ENCODE measurements around the gene CLK1. TPM values are rescaled to one million over a fixed set of nuclear protein-coding genes. Genes with fewer than 3 reads are reported as not detected.
"Not testable (repeated sequence)": the region's sequence is repeated elsewhere in the genome, so short reads cannot be mapped to it uniquely, and the experiment has no call there.

Gene CLK1
- total and polyA plus RNA-seq, 9 of the 15 experiments (the other 6 are each of a cell fraction or from before 2014, with no cell fraction given): 29.3 to 99.2 (median 47.0) TPM

DNA sequence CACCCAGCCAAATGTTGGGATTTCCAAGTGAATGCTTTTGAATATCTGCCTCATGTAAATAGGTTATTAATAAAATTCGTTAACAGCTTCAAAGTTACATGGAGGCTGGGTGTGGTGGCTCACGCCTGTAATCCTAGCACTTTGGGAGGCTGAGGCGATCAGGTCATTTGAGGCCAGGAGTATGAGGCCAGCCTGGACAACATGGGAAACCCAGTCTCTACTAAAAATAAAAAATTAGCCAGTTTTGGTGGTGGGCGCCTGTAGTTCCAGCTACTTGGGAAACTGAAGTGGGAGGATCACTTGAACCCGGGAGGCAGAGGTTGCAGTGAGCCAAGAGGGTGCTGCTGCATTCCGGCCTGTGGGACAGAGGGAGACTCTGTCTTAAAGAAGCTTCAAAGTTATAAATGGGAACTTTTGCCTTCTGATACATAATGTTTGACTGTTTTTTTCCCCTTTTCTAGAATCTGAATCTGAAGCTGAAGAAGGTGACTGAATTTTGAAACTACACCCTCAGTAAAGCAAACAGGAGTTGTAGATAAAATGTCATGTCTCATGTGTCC lies 42.7 kb downstream of the CLK1 start (continued):
- TF ChIP-seq SMARCC2 (IDR thresholded peaks at IDR 0.05; ENCODE audit: low read depth) (no peak), ZNF224 (CRISPR knock-in tag; IDR thresholded peaks at IDR 0.05) (no peak), ZNF384 (IDR thresholded peaks at IDR 0.05; ENCODE audit: low read depth, low read length) (no peak), DACH1 (IDR thresholded peaks at IDR 0.05; ENCODE audit: partially characterized antibody) (no peak), ATF7 (IDR thresholded peaks at IDR 0.05) (no peak), NCOA6 (IDR thresholded peaks at IDR 0.05) (no peak)

GRCh38 chr2:200820573-200821234 lies 43.8 kb downstream of the CLK1 start:
- CTCF ChIA-PET (ENCODE audit: low intra/inter-chr PET ratio): no interaction called here
- FAIRE-seq: peak; percentile 48
- Histone ChIP-seq H4K20me1 (replicated peaks; ENCODE audit: control insufficient read depth, insufficient read depth, low read length) (no peaks in the 10 kb centered on the region), H3K4me2 (ENCODE audit: insufficient read depth, low read length) (no peak overlapping the region), H3K9ac (ENCODE audit: insufficient read depth in 1 of 2, low read depth in 2 of 2, low read length in 2 of 2) (no peak overlapping the region), H3K9me1 (ENCODE audit: control insufficient read depth, insufficient read depth, low read length) (no peaks in the 10 kb centered on the region), H3K4me1 (replicated peaks in 1 of 2; ENCODE audit: control insufficient read depth in 2 of 2, insufficient read depth in 2 of 2, low read length in 2 of 2) (no peaks in the 10 kb centered on the region), H3K27me3 (ENCODE audit: control insufficient read depth in 2 of 2, insufficient read depth in 2 of 2, low read length in 2 of 2) (no peaks in the 10 kb centered on the region), H3K36me3 (ENCODE audit: control insufficient read depth, insufficient read depth, low read length) (peaks cover 67% of the 10 kb centered on the region), H3K27ac (ENCODE audit: extremely low read depth, low read depth, low read length) (no peak overlapping the region), H2AFZ (ENCODE audit: low read depth, low read length) (no peak overlapping the region), H3K4me3 (no peak overlapping the region), H3K79me2 (ENCODE audit: control insufficient read depth, insufficient read depth, low read length) (peaks cover 3% of the 10 kb centered on the region; the same call in 1 of the 3 replicates), H3K9me3 (replicated peaks; ENCODE audit: control insufficient read depth, insufficient read depth, low read depth, low read length) (no peaks in the 10 kb centered on the region)
- 100% methylated on average over 3 of the region's 5 CpGs for WGBS (ENCODE audit: insufficient coverage, low coverage, missing lambda C conversion rate)
- no peak; the same call in 2 of the 3 replicates for ATAC-seq
- no peak for TF ChIP-seq RFX5 (IDR thresholded peaks at IDR 0.05; ENCODE audit: low read depth, low read length)
- TF ChIP-seq POLR2A (conservative IDR thresholded peaks at IDR 0.05): peak; percentile 32; the same call in 1 of the 2 replicates
- TF ChIP-seq POLR2B (IDR thresholded peaks at IDR 0.05; ENCODE audit: low read depth, partially characterized antibody): peak; percentile 34
- TF ChIP-seq RBFOX2 (IDR thresholded peaks at IDR 0.05; ENCODE audit: low read depth, low read length): 0 out of 2 replicates have a peak, but pooled peaks have one; percentile 7
- intact Hi-C loops (cut with micrococcal nuclease) (no loop called here), in situ Hi-C loops (cut with MboI) (no loop called here)
- no peak for DNase-seq (ENCODE audit: extremely low read depth in 1 of 4, low spot score in 3 of 4)
- POLR2A ChIA-PET: interaction anchor here (2.4 kb wide), 1 partner anchor 11 kb away, joined by 7 read pairs; no protein-coding TSS in a partner anchor
- BruUV-seq (replicated peaks): no TSS peak

DNA sequence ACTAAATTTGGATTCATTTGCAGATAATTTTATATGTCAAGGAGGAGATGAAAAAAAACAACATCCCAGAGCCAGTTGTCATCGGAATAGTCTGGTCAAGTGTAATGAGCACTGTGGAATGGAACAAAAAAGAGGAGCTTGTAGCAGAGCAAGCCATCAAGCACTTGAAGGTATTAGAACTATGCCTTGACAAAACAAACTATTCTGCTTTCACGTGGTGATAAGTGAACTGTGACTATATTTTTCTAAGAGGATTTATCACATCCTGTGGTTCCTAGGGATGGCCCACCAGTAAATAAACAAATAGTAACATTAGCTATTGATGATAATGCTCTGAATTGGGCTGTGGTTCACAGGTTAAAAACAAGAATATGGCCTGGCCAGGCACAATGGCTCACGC lies 45.7 kb downstream of the CLK1 start:
- H3K4me2 ChIP-seq (ENCODE audit: insufficient read depth, low read length); ATAC-seq; BruUV-seq (replicated peaks); H3K27ac ChIP-seq (ENCODE audit: extremely low read depth, low read depth, low read length); H4K20me1 ChIP-seq (replicated peaks; ENCODE audit: control insufficient read depth, insufficient read depth, low read length); H3K27me3 ChIP-seq (ENCODE audit: control insufficient read depth in 2 of 2, insufficient read depth in 2 of 2, low read length in 2 of 2); H3K4me1 ChIP-seq (replicated peaks in 1 of 2; ENCODE audit: control insufficient read depth in 2 of 2, insufficient read depth in 2 of 2, low read length in 2 of 2); H2AFZ ChIP-seq (ENCODE audit: low read depth, low read length); CTCF ChIA-PET (ENCODE audit: low intra/inter-chr PET ratio); H3K9me3 ChIP-seq (replicated peaks; ENCODE audit: control insufficient read depth, insufficient read depth, low read depth, low read length); DNase-seq (ENCODE audit: extremely low read depth in 1 of 4, low spot score in 3 of 4); FAIRE-seq; intact Hi-C loops (cut with micrococcal nuclease); in situ Hi-C loops (cut with MboI); H3K4me3 ChIP-seq; H3K9me1 ChIP-seq (ENCODE audit: control insufficient read depth, insufficient read depth, low read length); H3K9ac ChIP-seq (ENCODE audit: insufficient read depth in 1 of 2, low read depth in 2 of 2, low read length in 2 of 2): not testable (repeated sequence)
- POLR2A ChIA-PET: interaction anchor here (3.9 kb wide), 1 partner anchor 9 kb away, joined by 17 read pairs; no protein-coding TSS in a partner anchor
- Histone ChIP-seq H3K36me3 (ENCODE audit: control insufficient read depth, insufficient read depth, low read length) (peaks cover 83% of the 10 kb centered on the region), H3K79me2 (ENCODE audit: control insufficient read depth, insufficient read depth, low read length) (peaks cover 22% of the 10 kb centered on the region)
- WGBS (ENCODE audit: insufficient coverage, low coverage, missing lambda C conversion rate): 82% methylated on average over 2 of the region's 3 CpGs

Data from K562 (cell line).